Stomach smooth muscle (tissue), 2 donors: ENCODE measurements around the gene TSEN15.
"Not testable (repeated sequence)": the region's sequence is repeated elsewhere in the genome, so short reads cannot be mapped to it uniquely, and the experiment has no call there.

Experiments used
- H3K27ac ChIP-seq: one replicate; pipeline ENCODE4 v1.7.0; 2013; ENCODE audit warnings: mild to moderate bottlenecking, low read length, inconsistent platforms
- H3K27me3 ChIP-seq, 2 donors: one replicate each; pipeline ENCODE4 v1.7.0; 2013; ENCODE audit warnings: low read length in 2 of 2; ENCODE audit not compliant: insufficient read depth in 2 of 2, control insufficient read depth in 1 of 2
- H3K36me3 ChIP-seq, 2 donors: one replicate each; pipeline ENCODE4 v1.7.0; 2013; ENCODE audit warnings: low read length in 2 of 2; ENCODE audit not compliant: control insufficient read depth in 2 of 2, insufficient read depth in 2 of 2
- H3K4me1 ChIP-seq: one replicate; pipeline ENCODE4 v1.7.0; 2013; ENCODE audit warnings: low read length; ENCODE audit not compliant: control insufficient read depth, insufficient read depth
- H3K4me3 ChIP-seq, 2 donors: one replicate each; pipeline ENCODE4 v1.7.0; 2013; ENCODE audit warnings: low read length in 2 of 2
- H3K9ac ChIP-seq, 2 donors: one replicate each; pipeline ENCODE4 v1.7.0; 2013; ENCODE audit warnings: low read length in 2 of 2, mild to moderate bottlenecking in 1 of 2
- H3K9me3 ChIP-seq, 2 donors: one replicate each; pipeline ENCODE4 v1.7.0; 2013; ENCODE audit warnings: low read length in 2 of 2; ENCODE audit not compliant: control insufficient read depth in 2 of 2
- donor health status: healthy.
- donor health status: Pancreatic carcinoma.

TSEN15 gene

GRCh38 chr1:184041731-184042130 lies 9.8 kb upstream of the TSEN15 start:
- Histone ChIP-seq H3K27me3 (no peaks in the 10 kb centered on the region), H3K9me3 (no peaks in the 10 kb centered on the region), H3K9ac (no peak overlapping the region), H3K36me3 (no peaks in the 10 kb centered on the region), H3K27ac (no peak overlapping the region), H3K4me3 (no peak overlapping the region), H3K4me1 (no peaks in the 10 kb centered on the region)

- H3K36me3 ChIP-seq, H3K27ac ChIP-seq, H3K9me3 ChIP-seq, H3K4me1 ChIP-seq, H3K27me3 ChIP-seq, H3K9ac ChIP-seq, H3K4me3 ChIP-seq: not testable (repeated sequence)
Measured at GRCh38 chr1:184043315-184043714, 8.2 kb upstream of the TSEN15 start.

- no peak overlapping the region for H3K4me3 ChIP-seq
- H3K36me3 ChIP-seq, result no peaks in the 10 kb centered on the region
- no peak overlapping the region for H3K9ac ChIP-seq
- H3K27me3 ChIP-seq, result no peaks in the 10 kb centered on the region
- H3K9me3 ChIP-seq, result no peaks in the 10 kb centered on the region
- H3K4me1 ChIP-seq, result no peaks in the 10 kb centered on the region
- no peak overlapping the region for H3K27ac ChIP-seq
Measured at GRCh38 chr1:184044603-184045376, 6.7 kb upstream of the TSEN15 start.

GRCh38 chr1:184047541-184047940 lies 4.0 kb upstream of the TSEN15 start:
- not testable (repeated sequence) for H3K27ac ChIP-seq, H3K9me3 ChIP-seq, H3K4me3 ChIP-seq, H3K9ac ChIP-seq, H3K4me1 ChIP-seq, H3K27me3 ChIP-seq, H3K36me3 ChIP-seq

- Histone ChIP-seq H3K9me3 (no peaks in the 10 kb centered on the region), H3K36me3 (no peaks in the 10 kb centered on the region), H3K27ac (no peak overlapping the region), H3K4me1 (peaks cover 9% of the 10 kb centered on the region), H3K27me3 (no peaks in the 10 kb centered on the region), H3K9ac (no peak overlapping the region), H3K4me3 (no peak overlapping the region)
Measured at GRCh38 chr1:184048561-184049240, 2.8 kb upstream of the TSEN15 start.

- Histone ChIP-seq H3K4me1 (peaks cover 9% of the 10 kb centered on the region), H3K9ac (no peak overlapping the region), H3K4me3 (no peak overlapping the region), H3K9me3 (no peaks in the 10 kb centered on the region), H3K27me3 (no peaks in the 10 kb centered on the region), H3K27ac (no peak overlapping the region), H3K36me3 (no peaks in the 10 kb centered on the region)
Measured at GRCh38 chr1:184049291-184049690, 2.2 kb upstream of the TSEN15 start.

- Histone ChIP-seq H3K4me3 (no peak overlapping the region), H3K9ac (no peak overlapping the region), H3K27ac (no peak overlapping the region), H3K27me3 (no peaks in the 10 kb centered on the region), H3K36me3 (no peaks in the 10 kb centered on the region), H3K4me1 (peaks cover 9% of the 10 kb centered on the region), H3K9me3 (no peaks in the 10 kb centered on the region)
Measured at GRCh38 chr1:184049836-184050468, 1.6 kb upstream of the TSEN15 start.

GRCh38 chr1:184050636-184051035 lies 894 bp upstream of the TSEN15 start:
- Histone ChIP-seq H3K27me3 (no peaks in the 10 kb centered on the region), H3K9me3 (no peaks in the 10 kb centered on the region), H3K4me1 (peaks cover 9% of the 10 kb centered on the region), H3K27ac (peak overlapping the region; percentile 83), H3K4me3 (peak overlapping the region; percentile 84 to 87), H3K36me3 (peaks cover 0 to 5% of the 10 kb centered on the region in 2 donors), H3K9ac (peak overlapping the region; percentile 77 to 81)

- H3K4me3 ChIP-seq, result peak overlapping the region; percentile 84 to 87
- H3K9ac ChIP-seq, result peak overlapping the region; percentile 77 to 81
- peaks cover 9% of the 10 kb centered on the region for H3K4me1 ChIP-seq
- peak overlapping the region; percentile 83 for H3K27ac ChIP-seq
- H3K9me3 ChIP-seq, result no peaks in the 10 kb centered on the region
- H3K36me3 ChIP-seq, result peaks cover 0 to 5% of the 10 kb centered on the region in 2 donors
- no peaks in the 10 kb centered on the region for H3K27me3 ChIP-seq
Measured at GRCh38 chr1:184051138-184051484, 419 bp upstream of the TSEN15 start.

- Histone ChIP-seq H3K4me1 (peaks cover 9% of the 10 kb centered on the region), H3K4me3 (peak overlapping the region; percentile 84 to 87), H3K9ac (peak overlapping the region; percentile 71 to 77), H3K36me3 (peaks cover 0 to 5% of the 10 kb centered on the region in 2 donors), H3K9me3 (no peaks in the 10 kb centered on the region), H3K27ac (peak overlapping the region; percentile 83), H3K27me3 (no peaks in the 10 kb centered on the region)
Measured at GRCh38 chr1:184052194-184052559, 647 bp downstream of the TSEN15 start.

GRCh38 chr1:184052750-184053149 lies 1.2 kb downstream of the TSEN15 start:
- Histone ChIP-seq H3K9me3 (no peaks in the 10 kb centered on the region), H3K36me3 (peaks cover 0 to 5% of the 10 kb centered on the region in 2 donors), H3K4me1 (peaks cover 9% of the 10 kb centered on the region), H3K9ac (no peak overlapping the region), H3K4me3 (peak overlapping the region in 1 of 2 donors; percentile 84), H3K27me3 (no peaks in the 10 kb centered on the region), H3K27ac (no peak overlapping the region)
